Activated naive CD4-positive, alpha-beta T cell treated with anti-CD3 and anti-CD28 coated beads for 36 hours (primary cell): Measurements from ENCODE around the gene COL4A1. TPM values are rescaled to one million over a fixed set of nuclear protein-coding genes. Genes with fewer than 3 reads are reported as not detected.

Experiments
- CTCF ChIA-PET: fragments of 350-600 bp; sonication (Branson Sonifier 250); formaldehyde crosslinking; loops from one replicate; lab custom pipeline; 2021; ENCODE audit warnings: antibody characterized with exemption; lab: Charles Lee
- DNase-seq: peaks from one replicate; pipeline ENCODE4 v3.0.0-alpha.2; 2020
- H3K27ac Mint-ChIP-seq: one replicate; pipeline ENCODE4 v1.8.0; 2021; ENCODE audit warnings: mild to moderate bottlenecking, mixed read lengths
- H3K27me3 Mint-ChIP-seq: one replicate; pipeline ENCODE4 v1.8.0; 2021; ENCODE audit warnings: low read depth, mixed read lengths
- H3K36me3 Mint-ChIP-seq: one replicate; pipeline ENCODE4 v1.8.0; 2021; ENCODE audit warnings: low read depth, mixed read lengths
- H3K4me1 Mint-ChIP-seq: one replicate; pipeline ENCODE4 v1.8.0; 2021; ENCODE audit warnings: low read depth, mixed read lengths
- H3K4me3 Mint-ChIP-seq: one replicate; pipeline ENCODE4 v1.8.0; 2021; ENCODE audit warnings: mild to moderate bottlenecking, moderate library complexity, mixed read lengths
- H3K9me3 Mint-ChIP-seq: one replicate; pipeline ENCODE4 v1.8.0; 2021; ENCODE audit warnings: mixed read lengths
- intact Hi-C: fragments of 100-400 bp; cut with micrococcal nuclease; formaldehyde crosslinking; loops from one replicate; pipeline ENCODE4 v1.15.1; 2023
- total RNA-seq, 2 experiments: library from RNA; stranded (reverse); gene quantifications; one replicate each; pipeline ENCODE4 v1.2.3, GENCODE V29; 2021

COL4A1 gene
- total RNA-seq, 2 experiments from 2014 or later = 0.07 TPM; not detected in 1

DNA sequence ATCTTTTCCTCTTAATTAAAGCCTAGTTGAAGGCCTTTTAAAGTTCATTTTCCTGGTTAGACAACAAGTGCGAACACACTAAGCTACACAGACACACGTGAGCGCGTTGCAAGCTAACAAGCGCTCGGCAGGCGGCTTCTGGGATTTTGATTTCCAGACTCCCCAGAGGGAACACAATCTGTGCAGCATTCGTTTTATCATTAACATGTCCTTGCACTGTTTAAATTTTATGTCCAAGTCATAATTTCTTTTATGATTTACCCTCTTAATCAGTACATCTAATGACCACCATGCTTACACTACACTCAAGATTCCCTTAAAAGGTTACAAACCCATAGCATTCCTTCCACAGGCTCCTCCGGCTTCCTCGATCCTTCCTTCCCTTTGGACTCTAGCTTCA is 16.8 kb downstream of the COL4A1 start:
- H3K27ac Mint-ChIP-seq = no peak overlapping the region
- CTCF ChIA-PET = no interaction called here

DNA sequence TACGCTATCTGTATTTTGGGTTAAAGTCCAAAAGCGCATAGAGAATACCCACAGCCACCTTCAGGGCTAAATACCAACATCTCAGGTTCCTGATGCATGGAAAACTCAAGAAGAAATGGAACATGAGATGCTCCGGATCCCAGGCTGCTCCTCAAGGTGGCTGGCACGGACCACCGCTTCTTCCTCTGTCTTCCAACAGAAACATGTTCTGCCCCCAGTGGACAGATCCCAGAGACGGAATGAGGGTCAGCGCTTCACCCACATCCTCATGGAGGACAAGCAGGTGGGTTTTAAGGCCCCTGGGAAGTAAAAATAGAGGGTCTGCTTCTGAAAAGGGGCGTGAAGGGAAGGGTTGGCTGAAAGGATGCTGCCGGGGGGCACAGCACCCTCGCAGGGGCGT is 17.3 kb downstream of the COL4A1 start:
- no peaks in the 10 kb centered on the region for H3K9me3 Mint-ChIP-seq
- H3K27ac Mint-ChIP-seq = no peak overlapping the region
- H3K36me3 Mint-ChIP-seq = no peaks in the 10 kb centered on the region
- intact Hi-C loops = no loop called here
- CTCF ChIA-PET = no interaction called here
- H3K4me1 Mint-ChIP-seq = no peaks in the 10 kb centered on the region
- peaks cover 8% of the 10 kb centered on the region for H3K27me3 Mint-ChIP-seq
- no peak overlapping the region for H3K4me3 Mint-ChIP-seq
- DNase-seq = no peak

More for the DNA sequence above, 16.8 kb downstream of the COL4A1 start:
- no peak overlapping the region for H3K4me3 Mint-ChIP-seq
- intact Hi-C loops = no loop called here
- H3K27me3 Mint-ChIP-seq = peaks cover 10% of the 10 kb centered on the region
- H3K36me3 Mint-ChIP-seq = no peaks in the 10 kb centered on the region
- no peaks in the 10 kb centered on the region for H3K9me3 Mint-ChIP-seq
- no peak for DNase-seq
- no peaks in the 10 kb centered on the region for H3K4me1 Mint-ChIP-seq

DNA sequence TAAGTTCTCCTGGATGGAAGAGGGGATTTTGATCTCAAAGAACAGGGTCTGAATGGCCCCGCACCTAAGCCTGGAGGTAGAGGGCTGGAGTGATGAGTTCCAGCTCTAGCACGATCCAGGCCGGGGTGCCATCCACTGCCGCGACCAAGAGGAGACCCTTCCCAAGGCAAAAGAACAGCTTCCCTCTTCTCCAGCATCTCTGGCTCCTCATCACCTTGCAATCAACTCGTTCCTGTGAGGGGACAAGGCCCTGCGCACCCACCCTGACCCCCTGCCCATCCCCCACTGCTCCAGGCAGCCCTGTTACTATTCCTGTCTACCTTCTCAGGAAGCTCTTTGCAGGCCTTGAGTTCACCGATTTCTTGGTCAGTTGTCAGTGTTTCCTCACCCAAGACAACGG is 17.8 kb downstream of the COL4A1 start:
- no peaks in the 10 kb centered on the region for H3K36me3 Mint-ChIP-seq
- intact Hi-C loops = no loop called here
- H3K4me3 Mint-ChIP-seq = no peak overlapping the region
- H3K27me3 Mint-ChIP-seq = peaks cover 6% of the 10 kb centered on the region
- H3K9me3 Mint-ChIP-seq = no peaks in the 10 kb centered on the region
- CTCF ChIA-PET = no interaction called here
- H3K4me1 Mint-ChIP-seq = no peaks in the 10 kb centered on the region
- DNase-seq = no peak
- H3K27ac Mint-ChIP-seq = no peak overlapping the region

DNA sequence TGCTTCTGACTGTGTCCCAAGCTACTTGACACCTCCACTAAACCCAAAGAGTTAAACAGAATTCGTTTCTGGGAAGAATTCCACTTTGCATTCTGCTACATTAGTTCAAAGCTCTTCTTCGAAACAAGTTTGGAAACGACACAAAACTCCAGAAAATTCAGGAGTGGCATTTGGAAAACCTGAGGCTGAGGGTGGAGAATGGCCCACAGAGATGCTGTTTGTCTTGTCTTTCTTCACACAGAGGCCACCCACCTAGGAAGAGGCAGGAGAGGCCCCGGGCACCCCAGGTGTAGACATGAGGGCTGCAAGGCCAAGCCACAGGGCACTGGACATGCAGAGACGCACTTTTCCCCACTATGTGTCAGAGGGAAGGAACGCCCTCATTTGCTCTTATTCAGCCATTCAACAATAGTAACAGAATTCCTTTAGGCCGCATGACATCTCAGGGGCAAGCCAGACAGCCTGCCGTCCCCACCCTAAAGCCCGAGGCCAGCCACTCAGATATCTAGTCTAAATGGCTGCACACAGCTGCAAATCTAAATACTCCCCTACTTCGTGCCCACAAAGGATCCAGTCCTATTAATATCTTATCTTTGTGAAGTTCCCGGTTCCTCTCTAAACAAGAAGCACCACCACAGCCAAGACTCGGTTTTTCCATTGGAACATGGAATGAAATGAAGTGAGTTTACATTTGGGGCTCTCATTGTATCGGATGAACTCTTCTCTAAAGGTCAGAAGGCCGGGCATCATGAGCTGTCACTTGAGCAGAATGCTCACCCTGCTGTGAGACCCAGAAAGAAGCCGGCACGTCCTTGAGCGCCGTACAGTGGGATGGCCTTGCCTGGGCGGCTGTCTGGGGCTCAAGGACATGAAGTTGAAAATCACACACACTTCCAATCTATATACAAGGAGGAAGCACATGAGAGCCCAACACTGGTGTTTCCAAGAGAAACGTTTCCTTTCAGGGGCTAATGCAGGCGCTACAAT is 19.8 kb downstream of the COL4A1 start:
- no peak for DNase-seq
- intact Hi-C loops = no loop called here
- no peaks in the 10 kb centered on the region for H3K36me3 Mint-ChIP-seq

DNA sequence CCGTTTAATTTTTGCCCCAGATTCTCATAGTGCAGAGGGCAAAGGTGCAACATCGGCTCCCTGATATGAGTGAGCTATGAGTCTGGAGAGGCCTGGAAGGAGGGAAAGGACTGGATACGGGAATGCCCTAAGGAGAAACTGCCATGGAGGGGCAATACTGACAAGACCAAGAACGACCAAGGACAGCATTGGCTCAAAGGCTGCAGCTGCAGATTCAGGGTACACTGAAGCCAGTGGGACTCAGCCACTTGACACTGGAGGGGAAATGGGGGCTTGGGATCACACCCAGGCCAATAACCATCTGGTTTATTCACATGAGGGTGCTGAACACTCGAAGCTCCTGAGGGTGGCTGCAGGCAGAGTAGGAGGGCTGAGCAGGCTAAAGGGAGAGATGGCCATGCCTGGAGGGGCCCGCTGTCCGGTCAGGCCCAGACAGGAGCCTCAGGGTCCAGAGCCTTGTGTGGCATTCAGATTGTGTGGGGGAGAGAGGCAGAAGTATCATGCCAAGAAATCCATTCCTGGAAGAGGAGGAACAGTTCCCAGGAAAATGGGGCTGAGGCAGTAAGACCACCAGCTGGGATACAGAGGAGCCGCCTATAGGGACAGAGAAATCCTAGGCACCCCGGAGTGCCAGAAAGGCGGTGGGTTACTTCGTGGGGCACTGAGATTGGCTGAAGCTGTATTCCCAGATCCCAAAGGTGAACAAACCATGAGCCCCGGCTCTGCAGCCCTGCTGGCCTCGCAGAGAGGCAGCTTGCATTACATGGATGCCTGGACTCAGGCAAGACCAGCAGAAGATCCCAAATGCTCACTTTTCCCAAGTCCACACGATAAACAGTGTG is 20.7 kb downstream of the COL4A1 start:
- CTCF ChIA-PET = no interaction called here
- Mint-ChIP-seq H3K27me3 (peaks cover 6% of the 10 kb centered on the region), H3K27ac (no peak overlapping the region), H3K9me3 (no peaks in the 10 kb centered on the region), H3K4me3 (no peak overlapping the region), H3K36me3 (no peaks in the 10 kb centered on the region), H3K4me1 (peaks cover under 1% of the 10 kb centered on the region)
- no peak for DNase-seq
- intact Hi-C loops = no loop called here

More for the DNA sequence above, 19.8 kb downstream of the COL4A1 start:
- no peak overlapping the region for H3K27ac Mint-ChIP-seq
- H3K9me3 Mint-ChIP-seq = no peaks in the 10 kb centered on the region
- no peak overlapping the region for H3K4me3 Mint-ChIP-seq
- H3K27me3 Mint-ChIP-seq = peaks cover 6% of the 10 kb centered on the region
- H3K4me1 Mint-ChIP-seq = no peaks in the 10 kb centered on the region
- CTCF ChIA-PET = no interaction called here

DNA sequence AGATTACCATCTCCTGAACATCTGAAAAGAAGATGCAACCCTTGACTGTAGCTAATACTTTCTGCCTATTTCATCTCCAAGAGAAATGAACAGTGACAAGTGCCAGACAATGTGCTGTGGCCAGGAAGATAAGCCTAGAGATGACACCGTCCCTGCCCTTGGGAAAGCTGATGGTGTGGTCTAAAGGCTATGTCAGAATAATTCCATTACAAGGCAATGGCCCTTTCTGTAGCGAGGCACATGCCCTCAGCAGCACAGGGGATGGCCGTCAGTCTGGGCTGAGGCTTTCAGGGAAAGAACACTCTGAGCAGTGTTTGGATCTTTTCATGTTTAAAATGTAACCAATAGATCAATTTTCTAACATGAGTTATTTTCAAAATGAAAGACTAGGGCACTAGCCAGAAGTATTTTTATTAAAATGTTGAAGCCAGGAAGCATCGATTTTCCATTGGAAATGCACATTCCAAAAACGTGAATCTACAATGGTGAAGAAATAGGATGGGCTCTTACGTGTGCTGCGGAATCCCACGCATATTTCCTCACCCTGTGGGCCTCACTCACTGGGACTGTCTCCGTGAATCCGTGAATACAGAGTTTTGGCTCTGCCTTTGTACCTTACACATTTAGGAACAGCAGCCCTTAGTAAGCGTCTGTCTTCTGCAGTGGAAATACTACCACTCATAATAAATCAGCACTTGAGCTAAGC is 22.0 kb downstream of the COL4A1 start:
- intact Hi-C loops = no loop called here
- Mint-ChIP-seq H3K4me3 (no peak overlapping the region), H3K27me3 (peaks cover 11% of the 10 kb centered on the region), H3K4me1 (peaks cover 9% of the 10 kb centered on the region), H3K36me3 (no peaks in the 10 kb centered on the region), H3K9me3 (no peaks in the 10 kb centered on the region), H3K27ac (no peak overlapping the region)
- DNase-seq = no peak
- CTCF ChIA-PET = interaction anchor here (0.9 kb wide), 1 partner anchor 19 kb away, joined by 3 read pairs; no protein-coding TSS in a partner anchor

DNA sequence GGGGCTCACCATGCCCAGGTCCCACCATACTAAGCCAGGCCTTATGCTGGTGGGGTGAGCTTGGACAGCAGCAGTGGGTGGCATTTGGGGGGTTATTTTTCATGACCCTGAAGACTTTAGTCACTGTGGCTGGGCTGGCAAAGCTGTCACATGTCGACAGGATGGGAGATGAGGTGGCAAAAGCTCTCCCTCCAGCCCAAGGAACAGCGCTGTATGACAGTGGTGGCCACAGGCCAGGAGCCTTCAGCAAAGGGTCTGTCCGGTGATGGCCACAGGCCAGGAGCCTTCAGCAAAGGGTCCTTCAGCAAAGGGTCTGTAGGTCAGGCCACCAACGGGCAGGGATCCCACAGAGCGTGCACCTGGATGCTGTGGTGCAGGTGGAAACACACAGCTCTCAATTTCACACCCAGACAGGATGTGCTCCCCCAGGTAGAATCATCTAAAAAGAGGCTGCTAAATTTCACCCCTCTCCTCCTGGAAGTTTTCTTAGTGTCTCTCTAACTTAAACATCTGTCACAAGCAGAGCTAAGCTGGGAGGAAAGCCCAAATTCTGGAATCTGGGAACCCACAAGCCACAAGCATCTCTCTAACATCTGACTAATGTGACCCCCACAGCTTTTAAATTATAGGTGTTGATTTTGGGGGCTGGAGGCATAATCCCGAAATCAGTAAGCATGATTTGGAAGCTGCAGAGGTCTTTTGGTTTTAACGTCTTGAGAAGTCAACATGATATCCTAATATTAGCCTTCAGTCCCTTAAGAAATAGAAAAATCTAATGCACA is 23.0 kb downstream of the COL4A1 start:
- H3K27ac Mint-ChIP-seq = no peak overlapping the region
- H3K4me1 Mint-ChIP-seq = peaks cover 11% of the 10 kb centered on the region
- peaks cover 14% of the 10 kb centered on the region for H3K27me3 Mint-ChIP-seq
- DNase-seq = no peak
- CTCF ChIA-PET = interaction anchor here (0.9 kb wide), 1 partner anchor 18 kb away, joined by 3 read pairs; no protein-coding TSS in a partner anchor
- intact Hi-C loops = no loop called here
- no peak overlapping the region for H3K4me3 Mint-ChIP-seq
- no peaks in the 10 kb centered on the region for H3K36me3 Mint-ChIP-seq
- H3K9me3 Mint-ChIP-seq = no peaks in the 10 kb centered on the region

DNA sequence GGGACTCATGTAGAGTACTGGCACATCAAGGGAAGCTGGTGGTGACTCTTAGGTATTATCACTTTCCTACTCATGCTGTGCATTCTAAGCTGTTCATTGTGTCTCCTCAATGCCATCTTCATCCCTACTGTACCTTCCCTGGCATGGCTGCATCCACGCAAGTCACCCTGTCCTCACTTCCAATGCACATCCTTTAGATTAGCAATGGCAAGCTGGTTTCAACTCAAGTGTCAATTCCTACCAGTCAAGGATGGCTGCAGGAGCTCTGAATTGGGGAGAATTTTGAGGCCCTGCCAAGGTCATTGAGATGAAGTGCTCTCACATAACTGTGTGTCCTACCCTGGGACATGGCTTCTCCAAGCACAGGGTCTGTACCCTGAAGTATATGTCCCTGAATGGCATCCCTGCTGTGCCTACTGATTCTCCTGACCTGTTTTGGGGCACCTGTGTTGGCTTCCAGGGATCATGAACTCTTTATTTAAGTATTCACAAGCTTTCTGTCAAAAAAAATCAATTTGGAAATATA is 24.6 kb downstream of the COL4A1 start:
- Mint-ChIP-seq H3K36me3 (no peaks in the 10 kb centered on the region), H3K27ac (no peak overlapping the region), H3K27me3 (peaks cover 16% of the 10 kb centered on the region), H3K4me1 (peaks cover 11% of the 10 kb centered on the region), H3K4me3 (no peak overlapping the region), H3K9me3 (no peaks in the 10 kb centered on the region)
- intact Hi-C loops = no loop called here
- CTCF ChIA-PET = no interaction called here
- no peak for DNase-seq

DNA sequence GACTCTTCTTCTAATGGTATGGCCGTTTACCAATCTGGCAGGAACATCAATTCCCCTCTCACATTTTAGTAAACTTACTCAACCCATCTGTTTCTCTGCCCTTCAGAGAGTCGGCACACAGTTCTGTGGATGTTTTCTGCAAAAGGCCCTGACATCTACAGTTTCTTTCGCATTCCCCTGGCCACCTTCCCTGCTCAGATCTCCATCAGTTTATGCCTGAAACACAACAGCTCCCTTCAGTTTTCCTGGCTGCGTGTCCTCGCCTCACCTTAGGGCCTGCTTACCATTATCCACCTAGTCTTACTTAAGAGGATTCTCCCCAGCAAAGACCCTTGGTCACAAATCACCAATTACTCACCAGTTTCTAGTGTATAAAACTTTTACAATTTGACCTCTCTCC is 25.2 kb downstream of the COL4A1 start:
- Mint-ChIP-seq H3K4me1 (peaks cover 11% of the 10 kb centered on the region), H3K27me3 (peaks cover 16% of the 10 kb centered on the region), H3K4me3 (no peak overlapping the region), H3K9me3 (no peaks in the 10 kb centered on the region), H3K27ac (no peak overlapping the region), H3K36me3 (no peaks in the 10 kb centered on the region)
- intact Hi-C loops = no loop called here
- DNase-seq = no peak
- CTCF ChIA-PET = no interaction called here

DNA sequence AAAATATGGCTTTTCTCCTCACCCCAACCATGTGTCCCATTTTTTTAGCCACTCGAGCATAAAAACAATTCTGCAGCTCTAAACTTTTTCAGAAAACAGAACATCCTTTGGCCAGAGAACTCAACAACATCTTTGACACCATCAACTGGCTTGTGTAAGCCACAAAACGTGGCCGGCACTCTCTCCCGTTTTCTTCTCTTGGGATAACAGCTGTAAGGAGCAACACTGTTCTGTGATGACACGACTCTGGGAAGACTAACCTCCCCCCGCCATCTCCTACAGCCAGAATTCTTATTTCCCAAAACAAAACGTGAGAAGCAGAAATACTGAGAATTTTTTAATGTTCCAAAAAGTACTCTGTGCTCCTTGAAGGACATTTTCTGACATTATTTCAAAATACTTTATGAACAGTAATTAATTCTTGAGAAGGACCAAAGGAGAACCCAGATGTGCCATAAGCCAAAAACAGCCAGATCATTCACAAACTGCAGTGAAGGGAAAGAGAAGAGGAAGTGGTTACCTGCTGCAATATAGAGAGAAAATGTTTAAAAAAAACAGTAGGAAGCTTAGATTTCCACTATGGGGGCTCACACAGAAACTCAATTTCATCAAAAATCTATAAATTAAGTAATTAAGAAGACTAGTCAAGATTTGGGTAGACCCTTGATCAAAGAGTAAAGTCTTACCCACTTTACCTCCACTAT is 25.8 kb downstream of the COL4A1 start:
- Mint-ChIP-seq H3K36me3 (no peaks in the 10 kb centered on the region), H3K27ac (no peak overlapping the region), H3K9me3 (no peaks in the 10 kb centered on the region), H3K4me1 (peaks cover 11% of the 10 kb centered on the region), H3K27me3 (peaks cover 16% of the 10 kb centered on the region), H3K4me3 (no peak overlapping the region)
- intact Hi-C loops = no loop called here
- no peak for DNase-seq
- CTCF ChIA-PET = no interaction called here

DNA sequence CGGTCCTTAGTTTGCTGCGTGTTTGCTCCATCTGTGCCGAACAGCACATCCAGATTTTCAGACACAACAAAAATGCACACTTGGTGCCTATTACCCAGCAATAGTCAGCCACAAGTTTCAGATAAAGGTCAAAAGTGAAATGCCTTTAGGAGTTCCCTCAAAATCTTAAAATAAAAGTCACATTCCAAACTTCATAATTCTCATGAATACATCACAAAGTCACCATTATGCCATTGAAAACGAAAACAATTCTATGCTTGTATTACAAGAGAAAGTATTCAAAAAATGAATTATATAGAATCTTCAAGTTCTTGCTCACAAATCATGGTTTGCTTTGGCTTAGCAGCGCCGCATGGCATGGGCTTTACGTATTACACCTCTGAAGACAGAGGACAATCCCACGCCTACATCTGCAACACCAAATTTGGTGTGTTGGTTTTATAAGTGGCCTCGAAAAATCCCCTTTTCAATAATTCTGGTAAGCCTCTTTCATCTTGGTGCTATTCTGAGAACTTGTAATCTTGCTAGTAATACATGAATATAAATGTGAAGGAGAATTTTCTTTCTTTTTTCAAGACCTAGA is 26.6 kb downstream of the COL4A1 start:
- intact Hi-C loops = no loop called here
- Mint-ChIP-seq H3K4me1 (peaks cover 11% of the 10 kb centered on the region), H3K9me3 (no peaks in the 10 kb centered on the region), H3K4me3 (no peak overlapping the region), H3K36me3 (no peaks in the 10 kb centered on the region), H3K27ac (no peak overlapping the region), H3K27me3 (peaks cover 16% of the 10 kb centered on the region)
- DNase-seq = peak; percentile 47
- CTCF ChIA-PET = no interaction called here
